ENCODE results near the gene ZNF330. TPM values are rescaled to one million over a fixed set of nuclear protein-coding genes. Genes with fewer than 3 reads are reported as not detected.

The ZNF330 gene
- total RNA-seq (2021; ENCODE audit: unreplicated experiment) (18.9 TPM), Bru-seq, nascent RNA (percentile 72 among the genes with signal in this experiment), BruChase-seq, experiment 1, labeled RNA remaining after a 2-hour chase (percentile 76 among the genes with signal in this experiment), BruChase-seq, experiment 2, labeled RNA remaining after a 6-hour chase (percentile 68 among the genes with signal in this experiment)
- polyA plus RNA-seq (2012; ENCODE audit: insufficient read length) = 18.1 TPM
- long read RNA-seq, partial matches to known transcripts = 0 of 4 reads
- long read RNA-seq, other reads (novel, unspliced or antisense) = 4 of 4 reads

DNA sequence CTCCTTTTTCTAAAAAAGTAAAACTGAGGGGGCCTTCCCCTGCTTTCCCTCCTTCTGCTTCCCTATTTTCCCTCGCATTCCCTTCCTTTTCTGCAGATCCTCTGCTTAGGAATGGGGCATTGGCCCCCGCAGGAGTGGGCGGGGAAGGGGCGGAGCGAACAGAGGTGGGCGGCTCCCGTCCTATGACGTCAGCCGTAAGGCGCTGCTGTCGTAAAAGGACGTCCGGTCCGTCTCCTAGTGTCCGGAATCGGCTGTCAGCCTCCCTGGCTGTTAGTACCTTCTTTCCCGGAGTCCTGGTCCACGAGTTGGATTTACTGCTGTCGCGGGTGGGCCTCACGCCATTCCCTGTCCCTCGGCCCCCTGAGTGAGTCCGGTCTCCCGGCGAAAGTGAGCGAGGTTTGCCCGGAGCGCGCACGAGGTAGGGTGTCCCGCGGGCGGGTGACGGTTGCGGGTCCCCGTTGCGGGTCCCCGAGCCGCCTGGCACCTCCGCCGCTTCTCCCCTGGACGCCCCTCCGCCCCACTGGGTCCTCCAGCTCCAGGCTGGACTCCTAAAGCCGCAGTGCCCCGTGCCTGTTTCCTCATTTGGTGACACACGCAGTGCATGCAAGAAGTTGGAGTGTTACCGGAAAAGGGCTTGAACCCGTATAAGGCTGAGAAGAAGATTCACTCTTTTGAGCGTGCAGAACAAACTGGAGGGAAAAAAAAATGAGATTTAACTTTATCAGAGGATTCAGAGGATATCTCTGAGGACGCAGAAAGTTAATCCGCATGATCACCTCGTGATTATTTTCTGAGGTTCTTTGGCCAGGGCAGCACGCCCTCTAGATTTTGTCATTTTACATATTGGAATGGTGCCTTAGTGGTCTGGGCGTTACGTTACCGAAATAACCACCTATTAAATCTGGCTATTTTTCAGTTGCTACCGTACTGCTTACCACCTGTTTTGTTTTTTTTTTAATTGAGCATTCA lies at the start of gene ZNF330:
Gene ZNF330, plus strand, starts transcription at position 205 of the 969 bp plus-strand sequence. CDS start 1,477 bp downstream, outside the sequence.
- Histone ChIP-seq H3K4me3 (ENCODE audit: low read depth in 2 of 2, low read length in 2 of 2) (peak within 1 kb of the TSS; percentile 79 to 91), H3K9me3 (ENCODE audit: control insufficient read depth, insufficient read depth, low read depth, low read length) (no peaks in the 10 kb centered on the region), H3K36me3 (ENCODE audit: control insufficient read depth, insufficient read depth, low read length) (no peaks in the 10 kb centered on the region; the same call in none of the 2 replicates), H3K4me1 (ENCODE audit: control insufficient read depth, insufficient read depth, low read length) (peaks cover 6% of the 10 kb centered on the region; the same call in 1 of the 2 replicates), H3K27ac (ENCODE audit: low read length) (peak within 1 kb of the TSS; percentile 84), H3K27me3 (ENCODE audit: control insufficient read depth, insufficient read depth, low read length) (no peaks in the 10 kb centered on the region)
- BruUV-seq (replicated peaks) = no TSS peak
- DNase-seq (ENCODE audit: low read depth, low spot score) (peak; percentile 27), ATAC-seq (peak; percentile 98)
- in situ Hi-C loops (cut with HindIII; ENCODE audit: low pct_unique_long_range_greater_than_20kb, low sequenced_read_pairs) = no loop called here
- TF ChIP-seq POLR2AphosphoS5 (IDR thresholded peaks at IDR 0.05; ENCODE audit: low read depth, low read length) = peak; percentile 47; the same call in 1 of the 2 replicates
- TF ChIP-seq, protein P1, sequence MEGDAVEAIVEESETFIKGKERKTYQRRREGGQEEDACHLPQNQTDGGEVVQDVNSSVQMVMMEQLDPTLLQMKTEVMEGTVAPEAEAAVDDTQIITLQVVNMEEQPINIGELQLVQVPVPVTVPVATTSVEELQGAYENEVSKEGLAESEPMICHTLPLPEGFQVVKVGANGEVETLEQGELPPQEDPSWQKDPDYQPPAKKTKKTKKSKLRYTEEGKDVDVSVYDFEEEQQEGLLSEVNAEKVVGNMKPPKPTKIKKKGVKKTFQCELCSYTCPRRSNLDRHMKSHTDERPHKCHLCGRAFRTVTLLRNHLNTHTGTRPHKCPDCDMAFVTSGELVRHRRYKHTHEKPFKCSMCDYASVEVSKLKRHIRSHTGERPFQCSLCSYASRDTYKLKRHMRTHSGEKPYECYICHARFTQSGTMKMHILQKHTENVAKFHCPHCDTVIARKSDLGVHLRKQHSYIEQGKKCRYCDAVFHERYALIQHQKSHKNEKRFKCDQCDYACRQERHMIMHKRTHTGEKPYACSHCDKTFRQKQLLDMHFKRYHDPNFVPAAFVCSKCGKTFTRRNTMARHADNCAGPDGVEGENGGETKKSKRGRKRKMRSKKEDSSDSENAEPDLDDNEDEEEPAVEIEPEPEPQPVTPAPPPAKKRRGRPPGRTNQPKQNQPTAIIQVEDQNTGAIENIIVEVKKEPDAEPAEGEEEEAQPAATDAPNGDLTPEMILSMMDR (IDR thresholded peaks at IDR 0.05) = peak; percentile 46
- no peak for TF ChIP-seq TCF7L2 (IDR thresholded peaks at IDR 0.05; ENCODE audit: low read depth, low read length)
- TF ChIP-seq, protein P2, sequence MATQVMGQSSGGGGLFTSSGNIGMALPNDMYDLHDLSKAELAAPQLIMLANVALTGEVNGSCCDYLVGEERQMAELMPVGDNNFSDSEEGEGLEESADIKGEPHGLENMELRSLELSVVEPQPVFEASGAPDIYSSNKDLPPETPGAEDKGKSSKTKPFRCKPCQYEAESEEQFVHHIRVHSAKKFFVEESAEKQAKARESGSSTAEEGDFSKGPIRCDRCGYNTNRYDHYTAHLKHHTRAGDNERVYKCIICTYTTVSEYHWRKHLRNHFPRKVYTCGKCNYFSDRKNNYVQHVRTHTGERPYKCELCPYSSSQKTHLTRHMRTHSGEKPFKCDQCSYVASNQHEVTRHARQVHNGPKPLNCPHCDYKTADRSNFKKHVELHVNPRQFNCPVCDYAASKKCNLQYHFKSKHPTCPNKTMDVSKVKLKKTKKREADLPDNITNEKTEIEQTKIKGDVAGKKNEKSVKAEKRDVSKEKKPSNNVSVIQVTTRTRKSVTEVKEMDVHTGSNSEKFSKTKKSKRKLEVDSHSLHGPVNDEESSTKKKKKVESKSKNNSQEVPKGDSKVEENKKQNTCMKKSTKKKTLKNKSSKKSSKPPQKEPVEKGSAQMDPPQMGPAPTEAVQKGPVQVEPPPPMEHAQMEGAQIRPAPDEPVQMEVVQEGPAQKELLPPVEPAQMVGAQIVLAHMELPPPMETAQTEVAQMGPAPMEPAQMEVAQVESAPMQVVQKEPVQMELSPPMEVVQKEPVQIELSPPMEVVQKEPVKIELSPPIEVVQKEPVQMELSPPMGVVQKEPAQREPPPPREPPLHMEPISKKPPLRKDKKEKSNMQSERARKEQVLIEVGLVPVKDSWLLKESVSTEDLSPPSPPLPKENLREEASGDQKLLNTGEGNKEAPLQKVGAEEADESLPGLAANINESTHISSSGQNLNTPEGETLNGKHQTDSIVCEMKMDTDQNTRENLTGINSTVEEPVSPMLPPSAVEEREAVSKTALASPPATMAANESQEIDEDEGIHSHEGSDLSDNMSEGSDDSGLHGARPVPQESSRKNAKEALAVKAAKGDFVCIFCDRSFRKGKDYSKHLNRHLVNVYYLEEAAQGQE (IDR thresholded peaks at IDR 0.05; ENCODE audit: insufficient read depth in 1 of 2, low read depth in 2 of 2, low read length in 1 of 2) = 0 out of 4 replicates have a peak, but pooled peaks of 1 of the 2 experiments have one; percentile 26
- ChIA-PET POLR2A (no interaction called here), CTCF (no interaction called here)
- intact Hi-C loops (cut with micrococcal nuclease; ENCODE audit: unreplicated experiment) = no loop called here

DNA sequence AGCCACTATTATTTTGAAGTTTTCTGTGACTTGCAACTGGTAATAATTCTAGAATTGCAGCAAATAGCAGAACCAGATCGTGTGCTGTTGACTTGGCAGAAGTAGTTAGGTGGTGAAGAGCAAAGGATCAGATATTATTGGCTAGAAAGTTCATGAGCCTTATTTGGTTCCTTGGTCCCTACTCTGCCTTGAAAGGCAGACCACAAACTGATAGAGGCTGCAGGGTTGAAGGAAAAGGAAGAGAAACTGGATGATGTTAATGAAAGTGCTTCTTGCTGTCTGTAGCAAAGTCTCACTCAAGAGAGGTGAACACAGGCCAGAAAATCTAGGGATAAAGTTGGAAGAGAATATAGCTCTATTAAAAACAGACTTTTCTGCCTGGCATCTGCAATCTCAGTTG lies 46.2 kb upstream of the ZNF330 start:
- CTCF ChIA-PET = no interaction called here
- Histone ChIP-seq H3K4me1 (ENCODE audit: control insufficient read depth, insufficient read depth, low read length) (no peaks in the 10 kb centered on the region), H3K27ac (ENCODE audit: low read length) (no peak overlapping the region), H3K9me3 (ENCODE audit: control insufficient read depth, insufficient read depth, low read depth, low read length) (no peaks in the 10 kb centered on the region), H3K27me3 (ENCODE audit: control insufficient read depth, insufficient read depth, low read length) (no peaks in the 10 kb centered on the region), H3K4me3 (ENCODE audit: low read depth in 2 of 2, low read length in 2 of 2) (no peak overlapping the region), H3K36me3 (ENCODE audit: control insufficient read depth, insufficient read depth, low read length) (no peaks in the 10 kb centered on the region)
- ATAC-seq = no peak
- TF ChIP-seq TCF7L2 (IDR thresholded peaks at IDR 0.05; ENCODE audit: low read depth, low read length) = no peak
- TF ChIP-seq, protein P1 (IDR thresholded peaks at IDR 0.05) = no peak
- no peak for TF ChIP-seq POLR2AphosphoS5 (IDR thresholded peaks at IDR 0.05; ENCODE audit: low read depth, low read length)
- TF ChIP-seq SIN3A (IDR thresholded peaks at IDR 0.05; ENCODE audit: borderline replicate concordance, insufficient read depth, low read depth, low read length) = no peak
- TF ChIP-seq, protein P2 (IDR thresholded peaks at IDR 0.05; ENCODE audit: insufficient read depth in 1 of 2, low read depth in 2 of 2, low read length in 1 of 2) = no peak
- BruUV-seq (replicated peaks) = no TSS peak
- in situ Hi-C loops (cut with HindIII; ENCODE audit: low pct_unique_long_range_greater_than_20kb, low sequenced_read_pairs) = no loop called here
- no peak for DNase-seq (ENCODE audit: low read depth, low spot score)
- POLR2A ChIA-PET = interaction anchor here (0.7 kb wide), 1 partner anchor 98 kb away, joined by 10 read pairs; no protein-coding TSS in a partner anchor
- intact Hi-C loops (cut with micrococcal nuclease; ENCODE audit: unreplicated experiment) = no loop called here
